Brain microvascular endothelial cell (primary cell): ENCODE results near the gene ABO.
"Not testable (repeated sequence)": the region's sequence is repeated elsewhere in the genome, so short reads cannot be mapped to it uniquely, and the experiment has no call there.

ENCODE experiments used
- DNase-seq: peaks from one replicate; pipeline ENCODE4 v3.0.0-alpha.2; 2020
- H3K27ac ChIP-seq: fragments of 250-450 bp; sonication (Bioruptor Pico); 2 replicates; pipeline ENCODE4 v1.5.1; 2020; ENCODE audit warnings: mild to moderate bottlenecking, moderate library complexity
- H3K27me3 ChIP-seq: fragments of 250-450 bp; sonication (Bioruptor Pico); replicated peaks from 2 replicates; pipeline ENCODE4 v1.5.1; 2020; ENCODE audit warnings: mild to moderate bottlenecking
- H3K36me3 ChIP-seq: fragments of 250-450 bp; sonication (Bioruptor Pico); replicated peaks from 2 replicates; pipeline ENCODE4 v1.5.1; 2020; ENCODE audit warnings: mild to moderate bottlenecking
- H3K4me3 ChIP-seq: 2 replicates; pipeline ENCODE4 v1.5.1; 2011; ENCODE audit warnings: low read depth, mild to moderate bottlenecking, control low read depth, low read length, moderate library complexity
- CTCF ChIP-seq: IDR thresholded peaks from 2 replicates; pipeline ENCODE4 v1.5.1; 2011; ENCODE audit warnings: low read depth, mild to moderate bottlenecking, moderate library complexity, low read length, control low read depth, inconsistent platforms; ENCODE audit errors: missing control alignments
- in situ Hi-C: cut with HindIII; loops from 2 replicates; pipeline ENCODE4 v1.10.0; 2017; ENCODE audit warnings: low sequenced_read_pairs, low pct_ligation_motif_present

ABO gene

GRCh38 chr9:133320421-133320881 is 45.5 kb upstream of the ABO start:
- H3K27me3 ChIP-seq: no peaks in the 10 kb centered on the region
- in situ Hi-C loops: no loop called here
- H3K4me3 ChIP-seq: no peak overlapping the region
- TF ChIP-seq CTCF: no peak
- DNase-seq: no peak
- H3K27ac ChIP-seq: no peak overlapping the region
- H3K36me3 ChIP-seq: no peaks in the 10 kb centered on the region

GRCh38 chr9:133317551-133317950 is 42.5 kb upstream of the ABO start:
- H3K27me3 ChIP-seq, DNase-seq, in situ Hi-C loops, H3K27ac ChIP-seq, H3K36me3 ChIP-seq, H3K4me3 ChIP-seq: not testable (repeated sequence)

- in situ Hi-C loops: no loop called here
- no peak for DNase-seq
- no peak for TF ChIP-seq CTCF
These were observed 41.0 kb upstream of the ABO start for GRCh38 chr9:133315997-133316396.

GRCh38 chr9:133309608-133310007 is 34.6 kb upstream of the ABO start:
- in situ Hi-C loops: no loop called here

More at GRCh38 chr9:133315997-133316396, 41.0 kb upstream of the ABO start:
- H3K36me3 ChIP-seq: no peaks in the 10 kb centered on the region
- no peak overlapping the region for H3K27ac ChIP-seq
- H3K4me3 ChIP-seq: no peak overlapping the region
- no peaks in the 10 kb centered on the region for H3K27me3 ChIP-seq

GRCh38 chr9:133307301-133307700 is 32.3 kb upstream of the ABO start:
- no peak for TF ChIP-seq CTCF
- DNase-seq: no peak
- H3K27me3 ChIP-seq: no peaks in the 10 kb centered on the region
- H3K4me3 ChIP-seq: no peak overlapping the region
- H3K36me3 ChIP-seq: no peaks in the 10 kb centered on the region
- in situ Hi-C loops: no loop called here
- no peak overlapping the region for H3K27ac ChIP-seq

More at GRCh38 chr9:133309608-133310007, 34.6 kb upstream of the ABO start:
- Histone ChIP-seq H3K27ac (no peak overlapping the region), H3K27me3 (no peaks in the 10 kb centered on the region), H3K36me3 (no peaks in the 10 kb centered on the region), H3K4me3 (no peak overlapping the region)
- no peak for TF ChIP-seq CTCF
- no peak for DNase-seq

- TF ChIP-seq CTCF: no peak
- H3K36me3 ChIP-seq: no peaks in the 10 kb centered on the region
- H3K4me3 ChIP-seq: no peak overlapping the region
- no peak overlapping the region for H3K27ac ChIP-seq
- no peak for DNase-seq
- no peaks in the 10 kb centered on the region for H3K27me3 ChIP-seq
- in situ Hi-C loops: no loop called here
These were observed 31.5 kb upstream of the ABO start for GRCh38 chr9:133306242-133307204.
